Left lung (tissue), 10 donors: ENCODE data around the gene SMPD1. TPM values are rescaled to one million over a fixed set of nuclear protein-coding genes. Genes with fewer than 3 reads are reported as not detected.

ENCODE experiments used
- ATAC-seq: fragments of 200-7000 bp; cut with Tn5 transposase; one replicate; pipeline ENCODE4 v1.9.1; 2020; ENCODE audit warnings: moderate library complexity
- DNase-seq, 4 donors: peaks; one replicate each; pipeline ENCODE4 v3.0.0-alpha.2; 2013 to 2020
- H3K27ac ChIP-seq, 2 donors: fragments of 200-600 bp; sonication (generic) in 1 of 2; one replicate each; pipeline versions ENCODE4 v1.5.0 to v1.8.0; 2020 to 2021
- H3K27me3 ChIP-seq, 2 donors: fragments of 200-600 bp; sonication (generic) in 1 of 2; one replicate each; pipeline versions ENCODE4 v1.5.0 to v1.8.0; 2020 to 2021
- H3K36me3 ChIP-seq, 2 donors: fragments of 200-600 bp; sonication (generic) in 1 of 2; one replicate each; pipeline versions ENCODE4 v1.5.0 to v1.8.0; 2020 to 2021
- H3K4me1 ChIP-seq, 2 donors: fragments of 200-600 bp; one replicate each; pipeline ENCODE4 v1.8.0; 2021
- H3K4me3 ChIP-seq, 2 donors: fragments of 200-600 bp; sonication (generic) in 1 of 2; one replicate each; pipeline versions ENCODE4 v1.5.0 to v1.8.0; 2020 to 2021; ENCODE audit warnings: mild to moderate bottlenecking in 1 of 2
- H3K9me3 ChIP-seq, 2 donors: fragments of 200-600 bp; sonication (generic) in 1 of 2; one replicate each; pipeline versions ENCODE4 v1.5.0 to v1.8.0; 2020 to 2021
- CTCF ChIP-seq, 2 donors: fragments of 200-600 bp; sonication (generic) in 1 of 2; IDR thresholded peaks; one replicate each; pipeline versions ENCODE4 v1.5.0 to v1.8.0; 2021; ENCODE audit warnings: antibody characterized with exemption in 2 of 2
- intact Hi-C, 2 donors: fragments of 100-400 bp; cut with DNase I; formaldehyde crosslinking; loops; one replicate each; pipeline versions ENCODE4 v1.11.2 to v1.14.2; 2022
- polyA plus RNA-seq, 6 donors: library from polyadenylated mRNA; unstranded; fragments of 120-200 nt; gene quantifications; one replicate each; pipeline ENCODE4 v1.2.1, GENCODE V29; 2013; ENCODE audit not compliant: insufficient read length in 6 of 6
- total RNA-seq, 2 donors: library from RNA; stranded (reverse); fragmentation: NEBNext Ultra II Directional; extraction: Animal tissue kit (Norgen Biotek cat#: 25700); gene quantifications; one replicate each; pipeline ENCODE4 v1.2.1, GENCODE V29; 2021
- donor health status: DM: no; HTN: yes; CAD: no.
- donor health status: DM: no; HTN: no; CAD: no.

Gene SMPD1
- total and polyA plus RNA-seq, 8 donors: 18.6 to 79.3 (median 24.1) TPM

GRCh38 chr11:6357222-6357621, 33.1 kb upstream of the SMPD1 start:
- DNase-seq: peak in 2 of 4 donors; percentile 25 to 65
- Histone ChIP-seq H3K27ac (peak overlapping the region in 1 of 2 donors; percentile 46), H3K4me1 (peaks cover 0 to 12% of the 10 kb centered on the region in 2 donors), H3K36me3 (no peaks in the 10 kb centered on the region), H3K9me3 (no peaks in the 10 kb centered on the region), H3K27me3 (no peaks in the 10 kb centered on the region), H3K4me3 (no peak overlapping the region)
- intact Hi-C loops: no loop called here
- TF ChIP-seq CTCF (IDR thresholded peaks at IDR 0.05): no peak
- peak; percentile 66 for ATAC-seq

GRCh38 chr11:6360183-6360582, 30.1 kb upstream of the SMPD1 start:
- H3K27ac ChIP-seq: no peak overlapping the region
- no peaks in the 10 kb centered on the region for H3K36me3 ChIP-seq
- H3K4me1 ChIP-seq: peaks cover 4 to 12% of the 10 kb centered on the region in 2 donors
- no peak for DNase-seq
- no peak for TF ChIP-seq CTCF (IDR thresholded peaks at IDR 0.05)
- ATAC-seq: no peak
- H3K4me3 ChIP-seq: no peak overlapping the region
- intact Hi-C loops: loop anchor here in 1 of 2 donors (5.0 kb wide), 1 partner anchor 338 kb away; no protein-coding TSS in a partner anchor
- H3K9me3 ChIP-seq: no peaks in the 10 kb centered on the region
- no peaks in the 10 kb centered on the region for H3K27me3 ChIP-seq

DNA sequence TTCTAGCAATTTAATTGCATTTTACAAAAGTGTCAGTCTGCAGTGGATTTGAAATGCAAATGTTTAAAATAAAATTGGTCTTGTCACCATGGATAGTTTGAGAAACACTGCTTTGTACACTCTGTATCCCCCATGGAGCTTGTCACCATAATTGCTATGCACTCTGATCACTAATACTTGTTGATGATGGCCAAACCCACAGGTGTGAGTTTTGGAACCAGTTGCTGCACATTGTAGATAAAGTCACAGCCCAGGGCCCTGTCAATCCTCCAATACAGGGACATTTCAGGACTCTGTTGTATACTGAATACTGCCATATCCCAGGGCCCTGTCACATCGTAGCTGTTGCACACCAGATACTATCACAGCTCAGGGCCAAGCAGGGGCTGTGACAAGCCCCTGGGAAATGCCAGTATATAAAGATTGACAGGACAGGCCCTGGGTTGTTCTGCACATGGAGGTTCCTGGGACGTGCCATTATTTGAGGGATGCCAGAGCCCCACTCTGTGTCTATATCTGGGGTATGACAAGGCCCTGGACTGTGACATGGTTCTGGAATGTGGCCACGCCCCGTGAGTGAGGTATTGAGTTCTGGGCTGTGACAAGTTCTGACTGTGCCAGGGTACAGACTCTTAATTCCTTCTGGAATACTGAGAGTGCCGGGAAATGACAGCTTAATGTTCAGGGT, 27.9 kb upstream of the SMPD1 start:
- Histone ChIP-seq H3K4me1 (peaks cover 2 to 4% of the 10 kb centered on the region in 2 donors), H3K36me3 (no peaks in the 10 kb centered on the region), H3K27ac (no peak overlapping the region), H3K4me3 (no peak overlapping the region), H3K9me3 (no peaks in the 10 kb centered on the region), H3K27me3 (no peaks in the 10 kb centered on the region)
- ATAC-seq (peak; percentile 50), DNase-seq (no peak)
- TF ChIP-seq CTCF (IDR thresholded peaks at IDR 0.05): no peak
- intact Hi-C loops: loop anchor here in 1 of 2 donors (5.0 kb wide), 1 partner anchor 340 kb away; no protein-coding TSS in a partner anchor

DNA sequence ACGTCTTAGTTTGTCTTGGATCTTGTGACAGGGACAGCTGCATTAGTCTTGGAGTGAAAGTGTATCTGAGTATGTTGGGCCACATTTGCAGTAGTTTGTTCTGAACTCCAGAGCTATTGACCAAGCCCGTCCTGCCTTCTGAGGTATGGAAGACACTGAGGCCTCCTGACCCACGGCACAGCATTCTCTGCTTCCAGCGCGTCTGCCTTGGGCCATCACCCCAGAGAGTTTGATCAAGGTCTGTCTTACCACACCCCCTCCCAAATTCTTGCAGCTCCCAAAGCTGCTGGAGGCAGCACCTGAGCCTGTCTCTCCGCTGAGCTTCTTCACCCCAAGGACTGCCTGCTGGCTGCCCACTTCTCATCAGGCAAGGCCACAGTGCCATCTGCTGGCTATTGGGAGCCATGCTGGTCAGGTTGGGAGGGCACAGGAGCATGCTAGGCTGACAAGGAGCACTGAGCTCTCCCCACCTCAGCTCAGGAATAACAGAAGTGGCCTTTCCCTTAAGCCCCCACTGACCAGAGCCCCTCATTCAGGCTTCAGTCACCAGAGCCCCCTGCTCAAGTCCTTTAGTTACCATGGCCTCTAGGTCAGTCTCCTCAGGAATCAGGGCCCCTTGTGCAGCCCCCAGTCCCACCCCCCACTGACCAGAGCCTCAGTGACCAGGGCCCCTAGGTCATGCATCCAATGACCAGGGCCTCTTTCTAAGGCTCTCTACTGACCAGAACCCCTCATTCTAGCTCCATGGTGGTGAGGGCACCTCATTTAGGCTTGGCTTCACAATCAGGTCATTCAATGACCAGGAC, 27.2 kb upstream of the SMPD1 start:
- Histone ChIP-seq H3K27ac (no peak overlapping the region), H3K4me3 (no peak overlapping the region), H3K9me3 (no peaks in the 10 kb centered on the region), H3K36me3 (no peaks in the 10 kb centered on the region), H3K4me1 (peaks cover 0 to 4% of the 10 kb centered on the region in 2 donors), H3K27me3 (no peaks in the 10 kb centered on the region)
- DNase-seq (peak; percentile 55 to 86 (median 80)), ATAC-seq (peak; percentile 100)
- peak; percentile 81 to 87 for TF ChIP-seq CTCF (IDR thresholded peaks at IDR 0.05)
- intact Hi-C loops: loop anchor here in 1 of 2 donors (5.0 kb wide), 1 partner anchor 341 kb away; no protein-coding TSS in a partner anchor

DNA sequence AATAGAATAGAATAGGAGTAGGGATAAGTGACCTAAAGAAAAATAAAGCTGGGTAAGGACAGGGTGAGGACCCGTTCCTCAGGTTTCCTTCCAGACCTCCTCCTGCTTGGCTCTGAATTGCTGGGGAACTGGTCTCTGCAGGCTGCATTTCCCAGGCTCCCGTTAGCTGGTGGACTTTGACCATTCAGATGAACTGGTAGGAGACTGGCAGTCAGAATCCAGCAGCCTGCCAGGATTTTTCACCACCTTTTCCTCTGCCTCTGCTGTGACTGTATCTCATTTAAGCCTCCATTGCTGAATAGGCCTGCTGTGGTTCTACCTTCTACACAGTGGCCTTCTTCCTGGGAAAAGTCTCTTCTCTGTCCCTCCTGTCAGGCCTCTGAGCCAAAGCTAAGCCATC, 24.6 kb upstream of the SMPD1 start:
- DNase-seq (no peak), ATAC-seq (no peak)

More for the DNA sequence above, 24.6 kb upstream of the SMPD1 start:
- intact Hi-C loops: no loop called here
- no peak for TF ChIP-seq CTCF (IDR thresholded peaks at IDR 0.05)
- no peaks in the 10 kb centered on the region for H3K27me3 ChIP-seq
- no peak overlapping the region for H3K4me3 ChIP-seq
- H3K9me3 ChIP-seq: no peaks in the 10 kb centered on the region
- H3K4me1 ChIP-seq: peaks cover 0 to 4% of the 10 kb centered on the region in 2 donors
- H3K36me3 ChIP-seq: no peaks in the 10 kb centered on the region
- H3K27ac ChIP-seq: no peak overlapping the region
